NCI-H345 treated with DMSO at 0.1 percent for 48 hours (cell line): Measurements from ENCODE around the gene TAS1R2.
"Not testable (repeated sequence)": the region's sequence is repeated elsewhere in the genome, so short reads cannot be mapped to it uniquely, and the experiment has no call there.

Source experiments
- DNase-seq: peaks from one replicate; lab custom pipeline; 2025; ENCODE audit not compliant: unreplicated experiment; lab: John Stamatoyannopoulos, UW

The TAS1R2 gene

DNA sequence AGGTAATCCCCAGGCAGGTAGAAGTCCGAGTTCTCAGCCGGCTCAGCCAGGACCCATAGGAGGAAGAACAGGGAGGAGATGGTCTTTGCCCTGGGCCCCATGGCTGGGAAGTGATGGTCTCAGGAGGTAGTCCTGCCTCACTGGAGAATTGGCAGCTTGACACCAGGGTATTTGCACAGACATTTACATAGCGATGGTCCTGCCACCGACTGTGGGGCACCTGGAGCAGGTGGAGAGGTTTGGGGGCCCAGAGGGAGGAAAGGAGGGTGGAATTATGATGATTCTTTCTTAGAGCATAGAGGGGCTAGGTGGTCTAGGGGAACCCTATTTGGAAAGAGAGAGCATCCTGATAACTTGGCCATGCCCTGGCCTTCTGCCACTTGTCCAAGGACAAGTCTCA is at the start of gene TAS1R2:
Gene TAS1R2, minus strand, starts transcription at position 101 of the 400 bp plus-strand sequence. Its CDS starts 0 bp downstream, at position 101.
- no peak for DNase-seq

DNA sequence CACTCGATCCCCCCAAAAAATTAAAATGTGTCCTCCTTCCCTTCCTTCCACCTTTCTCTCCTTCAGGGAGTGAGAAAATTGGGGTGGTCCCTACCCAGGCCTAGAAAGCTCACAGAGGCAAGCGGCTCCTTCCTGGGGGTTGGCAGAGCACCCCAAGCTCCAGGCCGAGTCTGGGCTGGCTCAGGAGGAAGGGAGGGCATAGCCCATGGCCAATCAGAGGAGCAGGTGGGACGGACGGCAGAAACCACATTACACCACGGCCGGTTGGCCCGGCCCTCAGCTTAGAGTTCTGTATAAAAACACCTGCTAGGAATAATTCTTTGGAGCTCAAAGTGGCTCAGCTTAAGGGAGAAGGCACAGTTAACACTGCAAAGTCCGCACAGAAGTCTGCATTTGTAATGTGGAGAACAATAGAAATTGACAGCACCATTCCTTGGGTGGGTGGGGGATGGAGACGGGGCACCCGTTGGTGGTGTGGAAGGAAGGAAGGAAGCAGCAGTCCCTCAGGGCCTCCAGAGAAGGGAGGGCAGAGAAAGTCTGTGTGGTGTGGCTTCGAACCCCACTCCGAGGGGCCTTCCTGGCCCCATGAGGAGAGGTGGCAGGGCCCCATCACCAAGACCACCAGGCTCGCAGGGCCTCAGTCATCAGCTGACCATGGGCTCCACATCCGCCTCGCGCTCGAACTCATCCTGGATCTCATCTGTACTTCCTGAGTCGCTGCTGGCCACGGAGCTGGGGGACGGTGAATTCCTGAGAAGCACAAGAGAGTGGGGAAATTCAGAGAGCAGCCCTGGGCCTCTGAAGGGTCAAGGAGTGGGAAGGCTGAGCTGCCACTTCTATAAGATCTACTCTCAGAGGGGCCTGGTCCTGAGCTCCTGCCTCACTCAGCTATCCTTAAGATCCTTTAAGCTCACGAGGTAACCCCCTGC is 48.7 kb upstream of the TAS1R2 start:
- no peak for DNase-seq

DNA sequence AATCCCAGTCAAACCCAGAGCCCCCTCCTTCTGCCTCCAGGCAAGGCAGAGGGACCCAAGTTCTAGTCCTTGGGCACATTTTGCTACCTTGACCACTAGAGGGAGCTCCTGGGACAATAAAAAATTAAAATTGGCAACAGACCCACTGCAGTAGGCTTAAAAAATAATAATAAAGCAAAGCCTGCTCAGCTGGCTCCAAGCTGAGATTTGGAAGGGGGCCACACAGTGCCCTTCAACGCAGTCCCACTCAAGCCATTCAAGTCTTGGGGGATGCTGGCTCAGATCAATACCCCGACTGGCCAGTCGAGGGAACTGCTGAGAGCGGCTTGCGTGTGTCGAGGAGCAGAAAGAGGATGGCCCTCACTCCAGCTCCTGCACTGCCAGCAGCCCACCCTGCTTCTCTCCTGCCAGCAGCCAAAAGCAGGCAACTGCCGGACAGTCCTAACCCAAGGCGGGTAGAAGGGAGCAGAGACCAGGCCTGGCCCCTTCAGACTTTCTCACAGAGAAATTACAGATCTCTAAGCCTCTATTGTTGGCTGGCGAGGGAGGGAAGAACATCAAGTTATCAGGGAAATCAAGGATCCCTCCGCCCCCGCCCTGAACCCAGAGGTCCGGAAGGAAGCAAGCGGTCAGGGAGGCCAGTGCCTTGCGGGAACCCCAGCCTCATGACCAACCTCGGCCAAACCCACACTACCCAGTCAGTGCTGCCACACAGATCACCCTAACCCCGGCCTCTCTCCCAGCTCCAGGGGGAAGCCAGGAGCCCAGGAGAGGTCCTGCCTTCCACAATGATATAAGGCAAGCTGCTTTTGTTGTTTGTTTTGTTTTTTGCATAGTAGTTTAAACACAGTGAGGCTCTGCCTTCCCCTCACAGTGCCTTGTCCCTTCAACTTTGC is 47.8 kb upstream of the TAS1R2 start:
- DNase-seq = peak; percentile 32

DNA sequence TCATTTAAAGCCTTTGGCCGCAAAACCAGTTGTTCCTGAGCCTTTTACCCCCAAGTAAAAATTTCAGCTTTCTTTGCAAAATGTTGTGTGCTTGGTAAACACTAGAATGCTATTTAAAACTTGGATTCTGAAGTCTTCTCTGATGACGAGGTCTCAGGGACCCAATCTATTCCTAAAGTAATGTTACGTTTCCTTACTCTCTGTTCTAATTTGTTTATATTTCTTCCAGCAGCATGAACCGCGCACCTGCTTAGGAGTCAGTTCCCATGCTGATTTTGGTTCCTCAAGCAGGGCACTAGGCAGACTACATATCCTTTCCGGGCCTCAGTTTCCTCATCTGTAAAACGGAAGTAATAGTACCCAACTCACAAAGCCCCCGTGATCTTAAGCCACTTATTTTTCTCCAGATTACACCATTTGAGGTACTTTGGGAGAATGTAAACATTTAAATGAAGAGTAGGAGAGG is 43.9 kb upstream of the TAS1R2 start:
- no peak for DNase-seq

DNA sequence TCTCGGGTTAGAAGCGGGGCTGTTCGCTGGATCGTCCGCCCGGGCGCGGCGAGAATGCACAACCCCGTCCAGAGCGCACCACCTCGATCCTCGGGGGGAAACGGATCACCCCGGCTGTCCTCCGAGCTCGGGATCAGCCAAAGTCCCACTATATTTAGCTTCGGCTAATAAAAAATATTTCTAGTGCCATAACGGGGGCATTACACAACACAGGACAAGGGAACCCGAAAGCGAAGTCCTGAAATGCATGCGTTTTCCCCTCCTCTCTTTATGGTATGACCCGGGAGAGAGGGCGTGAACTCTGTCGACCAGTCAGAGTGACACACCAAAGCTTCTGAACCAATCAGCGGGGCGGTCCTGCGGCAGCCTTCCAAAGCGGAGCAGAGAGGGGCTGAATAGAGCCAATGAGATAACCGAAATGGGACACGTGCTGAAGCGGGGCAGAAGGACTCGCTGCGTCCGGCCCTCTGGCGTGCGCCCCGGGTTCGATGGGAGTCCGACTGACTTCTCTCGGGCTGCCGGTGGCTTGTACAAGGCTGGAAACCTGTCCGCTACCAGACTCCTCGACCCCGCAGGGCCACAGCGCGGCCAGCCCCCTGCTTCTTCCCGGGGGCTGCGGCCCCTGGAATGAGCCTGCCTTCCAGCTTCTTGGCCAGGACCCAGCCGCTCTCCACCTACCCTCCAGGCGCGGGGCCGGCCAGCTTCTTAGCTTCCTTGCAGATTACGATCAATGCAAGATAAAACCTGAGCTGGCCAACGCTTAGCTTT is 43.2 kb upstream of the TAS1R2 start, which contains the start of gene ALDH4A1:
Gene ALDH4A1, minus strand, starts transcription at position 33 of the 768 bp plus-strand sequence. Its CDS starts 32 bp downstream, at position 1.
- peak; percentile 97 for DNase-seq

DNA sequence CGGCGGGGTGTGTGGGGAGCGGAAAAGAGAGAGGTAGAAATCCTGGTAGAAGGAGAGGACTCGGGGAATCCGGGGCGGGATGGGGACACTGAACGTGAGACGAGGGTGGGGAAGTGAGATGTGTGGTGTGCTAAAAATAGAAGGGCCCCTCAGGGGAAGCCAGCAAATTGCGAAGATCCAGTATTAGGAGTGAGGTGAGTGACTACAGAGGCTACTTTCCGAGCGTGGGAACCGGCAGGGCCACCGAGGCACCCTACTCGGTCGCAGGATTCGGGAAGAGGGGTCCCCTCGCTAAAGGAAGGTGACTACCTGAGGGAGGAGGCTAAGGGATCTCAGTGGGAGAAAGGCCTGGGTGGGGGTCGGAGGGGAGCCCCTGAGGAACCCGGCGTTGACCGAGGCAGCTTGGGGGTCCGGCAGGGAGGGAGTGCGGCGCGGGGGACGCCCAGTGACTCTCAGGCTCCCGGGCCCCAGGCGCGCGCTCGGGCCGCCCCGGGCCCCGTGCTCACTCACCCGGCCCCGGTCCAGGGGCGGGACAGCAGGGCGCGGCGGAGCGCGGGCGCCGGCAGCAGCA is 42.6 kb upstream of the TAS1R2 start:
- DNase-seq = no peak

DNA sequence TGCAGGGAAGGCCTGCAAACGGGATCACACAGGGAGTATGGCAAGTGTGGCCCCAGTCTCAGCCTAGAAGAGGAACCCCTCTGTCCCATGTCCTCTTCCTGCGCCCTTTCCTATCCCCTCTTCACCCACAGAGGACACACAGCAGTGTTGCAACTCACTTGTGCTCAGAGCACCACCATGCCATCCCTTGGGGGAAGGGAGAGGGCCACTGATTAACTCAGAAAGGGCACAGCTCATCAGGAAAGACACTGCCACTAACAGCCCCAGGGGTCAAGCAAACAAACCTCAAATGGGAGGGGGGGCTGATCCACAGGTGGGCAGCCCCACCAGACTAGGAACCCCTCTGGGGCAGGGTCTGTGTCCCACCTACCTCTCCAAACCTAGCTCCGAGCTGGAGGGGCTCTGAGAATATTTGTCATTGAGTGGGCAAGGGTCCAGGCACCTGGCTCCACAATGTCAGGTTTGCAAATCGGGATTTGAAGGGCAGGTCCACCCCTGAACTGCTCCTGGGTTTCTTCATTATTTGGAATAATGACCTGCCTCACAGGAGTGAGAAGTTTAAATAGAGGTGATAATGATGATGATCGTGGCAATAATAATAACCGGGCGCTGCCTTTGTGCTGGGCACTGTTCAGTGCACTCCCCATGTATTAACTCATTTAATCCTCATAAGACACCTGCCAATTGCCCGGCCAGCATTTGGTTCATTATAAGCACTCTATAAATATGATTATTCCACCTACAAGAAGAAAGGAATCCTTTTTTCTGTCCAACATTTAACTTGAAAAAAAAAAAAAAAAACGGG is 41.9 kb upstream of the TAS1R2 start:
- DNase-seq = no peak

DNA sequence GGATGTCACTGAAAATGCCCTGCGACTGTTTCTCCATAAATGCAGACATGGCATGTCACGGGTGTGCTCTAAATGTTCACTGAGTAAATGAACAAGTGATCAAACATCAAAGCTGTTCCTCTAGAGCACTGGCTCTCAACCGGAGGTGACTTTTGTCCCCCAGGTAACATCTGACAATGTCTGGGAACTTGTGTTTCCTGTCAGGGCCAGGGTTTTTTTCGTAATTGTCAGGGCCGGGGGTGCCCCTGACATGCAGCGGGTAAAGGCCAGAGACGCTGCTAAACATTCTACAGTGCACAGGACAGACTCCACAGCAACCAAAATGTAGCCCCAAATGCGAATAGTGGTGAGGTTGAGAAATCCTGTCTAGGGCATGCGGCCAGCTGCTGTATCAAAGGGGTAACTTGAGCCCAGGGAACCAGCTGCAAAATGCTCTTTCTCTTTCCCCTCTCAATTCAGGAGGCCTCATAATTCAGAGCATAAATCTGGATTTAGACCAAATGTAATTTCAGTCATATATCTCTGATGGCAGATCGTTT is 40.9 kb upstream of the TAS1R2 start:
- DNase-seq = no peak

DNA sequence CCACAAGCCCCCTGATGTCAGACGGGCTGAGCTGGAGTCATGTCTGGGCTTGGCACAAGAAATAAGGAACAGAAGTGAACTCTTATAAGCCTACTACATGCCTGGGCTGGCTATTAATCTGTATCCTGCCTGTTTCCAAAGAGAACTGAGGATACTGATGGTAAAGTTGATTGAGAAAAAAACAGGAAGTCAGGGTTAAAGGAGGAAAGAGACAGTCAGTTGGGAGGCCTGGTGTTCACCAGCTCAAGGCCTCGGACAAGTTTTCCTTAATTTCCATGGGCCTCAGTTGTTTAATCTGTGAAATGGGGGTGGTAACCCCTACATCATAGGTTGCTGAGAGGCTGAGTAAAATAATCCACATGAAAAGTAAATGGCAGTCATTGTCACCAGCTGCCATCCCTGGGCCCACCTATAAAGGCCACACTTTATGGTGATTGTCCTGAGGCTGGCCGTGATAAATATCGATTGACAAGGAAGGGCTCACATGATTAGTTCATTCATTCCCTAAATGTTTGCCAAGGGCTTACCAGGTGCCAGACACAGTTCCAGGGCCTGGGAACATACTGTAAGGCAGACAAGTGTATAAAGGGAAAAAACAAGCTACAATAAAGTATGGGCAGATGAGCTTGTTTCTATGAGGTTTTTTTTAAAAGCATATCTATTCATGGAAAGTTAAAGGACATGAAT is 40.0 kb upstream of the TAS1R2 start:
- DNase-seq = no peak

DNA sequence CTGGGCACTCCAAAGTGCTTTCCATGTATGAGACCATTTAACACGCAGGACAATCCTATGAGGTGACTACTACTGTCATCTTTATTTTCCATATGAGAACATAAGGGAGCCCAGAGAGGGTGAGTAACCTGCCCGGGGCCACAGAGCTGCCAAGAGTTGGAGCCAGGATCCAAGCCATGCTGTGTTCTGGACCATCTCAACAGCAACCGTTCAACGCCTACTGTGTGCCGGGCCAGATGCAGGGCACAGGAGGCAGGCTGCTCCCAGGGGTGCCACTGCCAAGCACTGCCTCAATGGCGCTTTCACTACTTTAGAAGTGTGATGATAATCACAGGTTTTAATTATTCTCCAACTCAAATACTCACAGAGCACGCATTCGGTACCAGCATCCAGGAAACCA is 39.1 kb upstream of the TAS1R2 start:
- no peak for DNase-seq

DNA sequence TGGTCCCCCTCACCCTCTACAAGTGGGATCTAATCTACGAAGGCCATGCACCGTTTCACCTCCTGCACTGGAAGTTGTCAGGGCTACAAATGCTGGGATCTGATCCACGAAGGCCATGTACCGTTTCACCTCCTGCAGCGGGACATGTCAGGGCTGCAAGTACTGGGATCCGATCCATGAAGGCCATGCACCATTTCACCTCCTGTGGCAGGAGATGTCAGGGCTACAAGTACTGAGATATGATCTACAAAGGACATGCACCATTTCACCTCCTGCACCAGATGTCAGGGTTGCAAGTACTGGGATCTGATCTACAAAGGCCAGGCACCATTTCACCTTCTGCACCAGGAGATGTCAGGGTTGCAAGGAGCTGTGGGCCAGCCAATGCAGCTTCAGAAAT is 35.9 kb upstream of the TAS1R2 start:
- DNase-seq = no peak

DNA sequence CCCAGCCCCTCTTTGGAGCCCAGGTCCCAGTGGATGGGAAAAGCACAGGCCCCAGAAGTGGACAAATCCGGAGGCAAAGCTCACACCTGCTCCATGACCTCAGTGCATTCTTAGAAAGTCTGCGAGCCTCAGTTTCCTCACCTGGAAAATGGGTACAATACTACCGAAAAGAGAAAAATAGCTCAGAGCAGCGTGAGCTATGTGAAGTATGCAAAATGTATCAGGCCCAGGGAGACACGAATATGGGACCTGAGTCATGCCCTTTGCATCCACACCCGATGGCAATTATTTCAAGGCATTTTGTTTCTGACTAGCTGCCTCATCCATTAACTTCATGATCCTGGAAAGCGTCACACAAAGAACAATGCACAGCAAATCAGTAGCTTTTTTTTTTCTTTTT is 33.7 kb upstream of the TAS1R2 start:
- no peak for DNase-seq

DNA sequence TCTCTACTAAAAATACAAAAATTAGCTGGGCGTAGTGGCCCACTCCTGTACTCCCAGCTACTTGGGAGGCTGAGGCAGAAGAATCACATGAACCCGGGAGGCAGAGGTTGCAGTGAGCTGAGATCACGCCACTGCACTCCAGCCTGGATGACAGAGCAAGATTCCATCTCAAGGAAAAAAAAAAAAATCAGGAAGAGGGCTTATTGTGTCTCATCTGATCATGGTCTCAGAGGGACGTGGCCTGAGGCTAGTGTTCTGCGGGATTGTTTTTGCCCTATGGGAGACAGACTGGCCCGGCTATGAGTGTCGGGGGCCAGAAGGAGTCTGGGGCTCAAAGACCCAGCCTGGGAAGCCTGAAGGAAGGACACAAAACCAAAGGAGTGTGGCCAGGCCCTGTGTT is 32.4 kb upstream of the TAS1R2 start:
- not testable (repeated sequence) for DNase-seq

DNA sequence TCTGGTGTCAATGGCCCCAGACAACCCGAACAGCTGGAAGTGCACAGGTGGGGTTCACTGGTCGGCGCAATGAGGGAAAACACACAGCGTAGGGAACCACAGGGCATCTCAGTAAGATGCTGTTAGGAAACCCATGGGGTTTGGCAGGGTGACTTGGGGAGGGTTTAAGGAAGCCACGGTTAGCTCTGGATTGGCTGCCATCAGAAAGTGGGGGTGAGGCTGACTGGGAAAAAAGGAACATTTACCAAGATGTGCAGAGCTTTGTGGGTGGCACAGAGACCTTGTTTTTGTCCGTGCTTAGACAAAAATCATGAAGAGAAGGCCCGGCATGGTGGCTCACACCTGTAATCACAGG is 31.9 kb upstream of the TAS1R2 start:
- DNase-seq = no peak

DNA sequence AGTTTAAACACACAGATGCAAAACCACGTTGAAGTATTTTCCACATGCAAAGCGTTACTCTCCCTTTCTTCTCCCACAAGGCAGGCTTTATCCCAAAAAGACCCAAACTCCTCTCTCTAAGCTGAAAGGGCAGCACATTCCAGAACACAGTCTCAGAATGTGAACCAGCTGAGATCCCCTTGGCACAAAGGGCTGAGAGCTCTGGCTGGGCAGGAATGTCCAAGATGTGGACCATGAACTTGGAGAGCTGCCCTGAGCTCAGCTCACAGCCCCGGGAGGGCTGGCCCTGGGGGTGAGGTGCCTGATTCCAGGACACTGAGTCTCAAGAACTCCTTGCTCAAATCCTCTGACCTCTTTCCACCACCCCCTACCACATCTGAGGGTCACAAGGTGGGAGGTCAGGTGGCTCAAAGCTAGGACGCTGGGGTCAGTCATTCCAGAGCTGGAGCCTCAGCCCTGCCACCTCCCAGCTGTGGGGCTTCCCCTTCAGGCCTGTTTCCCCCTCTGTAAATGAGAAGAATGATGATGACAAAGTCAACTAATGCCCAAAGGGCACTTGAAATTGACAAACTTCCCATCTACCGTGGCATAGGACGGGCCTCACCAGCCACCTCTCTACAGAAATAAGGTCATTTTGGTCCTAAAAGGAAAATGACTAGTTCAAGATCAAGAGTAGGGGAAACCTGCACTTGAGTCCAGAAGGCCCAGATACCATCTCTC is 31.4 kb upstream of the TAS1R2 start:
- no peak for DNase-seq

DNA sequence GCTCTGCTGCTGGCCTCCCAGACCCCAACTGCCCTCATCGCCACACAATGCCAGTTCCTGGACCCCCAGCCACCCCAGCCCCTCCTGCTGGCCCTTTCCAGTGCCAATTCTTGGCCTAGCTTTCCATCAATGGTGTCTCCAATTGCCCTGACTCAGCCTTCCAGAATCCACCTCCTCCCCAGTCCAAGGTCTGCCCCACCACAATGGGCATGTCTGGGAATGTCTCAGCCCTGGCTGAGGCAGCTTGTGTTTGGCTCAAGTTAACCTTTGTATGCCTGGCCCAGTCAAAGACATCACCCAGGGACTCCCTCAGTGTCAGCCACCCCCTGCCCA is 26.5 kb upstream of the TAS1R2 start:
- DNase-seq = no peak

DNA sequence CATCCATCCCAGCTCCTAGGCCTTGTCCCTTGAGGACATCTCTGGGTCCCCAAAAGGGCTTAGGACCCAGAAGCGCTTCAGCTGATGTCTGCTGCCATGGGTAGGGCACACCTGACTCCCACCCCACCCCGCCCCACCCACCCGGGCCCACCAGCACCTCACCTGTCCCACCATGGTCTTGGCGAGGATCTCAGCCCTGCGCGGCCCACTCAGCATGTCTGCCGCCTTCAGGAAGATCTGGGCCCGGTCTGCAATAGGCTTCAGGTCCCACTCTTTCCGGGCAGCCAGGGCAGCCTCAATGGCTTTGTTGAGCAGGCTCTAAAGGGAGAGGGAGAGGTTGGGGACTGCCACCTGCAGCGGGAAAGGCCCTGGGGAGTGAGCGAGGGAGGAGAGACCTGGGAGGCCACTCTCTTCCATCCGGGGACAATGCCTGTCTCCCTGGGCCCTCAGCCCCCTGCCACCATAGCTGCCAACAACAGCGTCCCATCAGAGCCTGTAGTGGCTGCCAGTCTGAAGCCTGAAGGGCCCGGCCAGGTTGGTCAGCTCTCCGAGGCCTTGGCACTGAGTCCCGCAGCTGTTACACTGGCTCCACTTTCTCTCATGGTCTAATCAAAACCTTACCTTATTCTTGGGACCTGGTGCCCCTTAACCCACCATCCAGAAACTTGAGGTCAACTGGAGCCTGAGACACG is 26.0 kb upstream of the TAS1R2 start:
- no peak for DNase-seq

DNA sequence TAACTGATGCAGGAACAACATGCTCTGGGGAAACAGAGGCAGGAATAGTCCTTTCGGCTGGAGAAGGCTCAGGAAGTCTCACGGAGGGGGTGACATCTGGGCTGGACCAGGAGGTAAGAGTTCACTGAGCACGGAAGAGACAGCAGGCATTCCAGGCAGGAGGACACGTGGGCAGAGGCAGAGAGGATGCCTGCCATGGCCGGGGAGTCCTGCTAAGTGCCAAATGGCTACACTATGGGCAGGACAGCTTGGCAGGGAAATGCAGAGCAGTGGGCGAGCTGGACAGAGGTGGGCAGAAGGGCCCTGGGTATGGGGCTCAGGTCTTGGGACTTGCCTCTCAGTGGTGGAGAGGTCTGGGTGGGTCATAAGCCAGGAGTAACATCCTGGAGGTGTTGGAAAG is 25.3 kb upstream of the TAS1R2 start:
- DNase-seq = no peak
